ENCODE data around the gene GPR108. TPM values are rescaled to one million over a fixed set of nuclear protein-coding genes. Genes with fewer than 3 reads are reported as not detected.

Gene GPR108
- total RNA-seq, 4 donors from 2014 or later, result 44.0 to 68.8 (median 60.1) TPM

DNA sequence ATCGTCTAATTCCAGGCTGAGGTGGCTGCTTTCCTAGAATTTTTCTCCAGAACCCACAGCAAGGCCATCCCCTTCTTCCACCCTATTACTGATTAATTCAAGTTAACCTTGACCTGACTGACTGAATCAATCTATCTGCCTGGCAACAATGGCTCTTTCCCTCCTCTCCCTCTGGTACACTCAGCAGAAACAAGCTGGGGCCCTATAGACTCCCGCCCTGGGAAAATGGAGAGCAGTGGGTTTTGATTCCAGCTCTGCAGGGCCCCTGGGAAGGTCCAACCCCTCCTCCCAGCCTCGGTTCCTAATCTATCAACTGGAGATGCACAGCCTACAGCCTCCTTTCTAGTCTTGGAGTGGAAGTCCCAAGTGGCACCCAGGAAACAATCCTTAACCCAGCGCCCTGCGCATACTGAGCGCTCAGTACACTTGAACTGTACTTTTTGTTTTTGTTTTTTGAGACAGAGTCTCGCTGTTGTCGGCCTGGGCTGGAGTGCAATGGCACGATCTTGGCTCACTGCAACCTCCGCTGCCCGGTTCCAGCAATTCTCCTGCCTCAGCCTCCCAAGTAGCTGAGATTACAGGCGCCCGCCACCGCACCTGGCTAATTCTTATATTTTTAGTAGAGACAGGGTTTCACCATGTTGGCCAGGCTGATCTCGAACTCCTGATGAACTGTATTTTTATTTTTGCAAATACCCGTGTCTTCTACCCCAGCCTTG, 11.7 kb downstream of the GPR108 start:
- Histone ChIP-seq H3K4me1 (peaks cover 0 to 23% (median 5%) of the 10 kb centered on the region in 3 donors), H3K27ac (no peak overlapping the region), H3K9me3 (no peaks in the 10 kb centered on the region), H3K4me3 (no peak overlapping the region), H3K36me3 (peaks cover 0 to 11% of the 10 kb centered on the region in 2 donors), H3K27me3 (peaks cover 4% of the 10 kb centered on the region)
- TF ChIP-seq POLR2AphosphoS5 (IDR thresholded peaks at IDR 0.05) (no peak), EP300 (IDR thresholded peaks at IDR 0.05) (no peak), POLR2A (IDR thresholded peaks at IDR 0.05) (no peak)
- TF ChIP-seq, protein P1, sequence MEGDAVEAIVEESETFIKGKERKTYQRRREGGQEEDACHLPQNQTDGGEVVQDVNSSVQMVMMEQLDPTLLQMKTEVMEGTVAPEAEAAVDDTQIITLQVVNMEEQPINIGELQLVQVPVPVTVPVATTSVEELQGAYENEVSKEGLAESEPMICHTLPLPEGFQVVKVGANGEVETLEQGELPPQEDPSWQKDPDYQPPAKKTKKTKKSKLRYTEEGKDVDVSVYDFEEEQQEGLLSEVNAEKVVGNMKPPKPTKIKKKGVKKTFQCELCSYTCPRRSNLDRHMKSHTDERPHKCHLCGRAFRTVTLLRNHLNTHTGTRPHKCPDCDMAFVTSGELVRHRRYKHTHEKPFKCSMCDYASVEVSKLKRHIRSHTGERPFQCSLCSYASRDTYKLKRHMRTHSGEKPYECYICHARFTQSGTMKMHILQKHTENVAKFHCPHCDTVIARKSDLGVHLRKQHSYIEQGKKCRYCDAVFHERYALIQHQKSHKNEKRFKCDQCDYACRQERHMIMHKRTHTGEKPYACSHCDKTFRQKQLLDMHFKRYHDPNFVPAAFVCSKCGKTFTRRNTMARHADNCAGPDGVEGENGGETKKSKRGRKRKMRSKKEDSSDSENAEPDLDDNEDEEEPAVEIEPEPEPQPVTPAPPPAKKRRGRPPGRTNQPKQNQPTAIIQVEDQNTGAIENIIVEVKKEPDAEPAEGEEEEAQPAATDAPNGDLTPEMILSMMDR (IDR thresholded peaks at IDR 0.05), result no peak
- WGBS, 2 donors (ENCODE audit: low coverage in 1 of 2), result 88 to 89% methylated on average over 14 to 15 of the region's 16 CpGs
- no peak for ATAC-seq

DNA sequence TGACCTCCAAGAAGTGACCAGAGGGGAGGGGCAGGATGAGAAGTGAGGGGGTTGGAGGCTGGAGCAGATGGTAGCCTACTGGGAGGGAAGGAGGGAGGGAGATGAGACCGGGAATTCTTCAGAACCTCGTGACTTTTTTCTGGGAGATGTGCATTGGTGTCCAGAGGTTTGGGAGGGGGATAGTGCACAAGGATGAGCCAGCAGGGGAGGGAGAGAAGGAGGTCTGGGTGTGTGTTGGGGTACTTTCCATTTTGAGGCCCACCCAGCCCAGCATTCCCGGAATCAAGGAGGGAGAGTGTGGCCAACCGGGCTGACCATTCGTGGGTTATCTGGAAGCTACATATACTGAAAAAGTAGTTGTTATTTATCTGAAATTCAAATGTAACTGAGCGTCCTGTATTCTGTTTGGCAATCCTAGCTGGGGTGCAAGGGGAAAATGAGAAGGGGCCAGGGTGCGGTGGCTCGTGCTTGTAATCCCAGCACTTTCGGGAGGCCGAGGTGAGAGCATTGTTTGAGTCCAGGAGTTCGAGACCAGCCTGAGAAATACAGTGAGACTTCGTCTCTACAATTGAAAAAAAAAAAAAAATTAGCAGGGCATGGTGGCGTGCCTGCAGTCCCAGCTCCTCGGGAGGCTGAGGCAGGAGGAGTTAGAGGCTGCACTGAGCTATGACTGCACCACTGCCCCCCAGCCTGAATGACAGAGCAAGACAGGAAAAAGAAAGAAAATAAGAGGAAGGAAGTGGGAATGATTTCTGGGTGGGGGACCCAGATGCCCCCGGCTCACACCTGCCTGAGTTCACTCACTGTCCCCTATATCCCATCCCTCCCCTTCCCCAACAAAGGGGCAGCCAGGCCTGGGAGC, 12.5 kb downstream of the GPR108 start:
- Histone ChIP-seq H3K36me3 (peaks cover 0 to 5% of the 10 kb centered on the region in 2 donors), H3K4me1 (peaks cover 0 to 23% (median 5%) of the 10 kb centered on the region in 3 donors), H3K27me3 (peaks cover 4% of the 10 kb centered on the region), H3K4me3 (no peak overlapping the region), H3K27ac (peak overlapping the region in 3 of 4 donors; percentile 43 to 67 (median 67)), H3K9me3 (no peaks in the 10 kb centered on the region)
- ATAC-seq, result no peak
- WGBS, 2 donors (ENCODE audit: low coverage in 1 of 2), result 36 to 62% methylated on average over 6 to 12 of the region's 15 CpGs
- TF ChIP-seq POLR2AphosphoS5 (IDR thresholded peaks at IDR 0.05), result no peak
- TF ChIP-seq EP300 (IDR thresholded peaks at IDR 0.05), result no peak
- TF ChIP-seq, protein P1 (IDR thresholded peaks at IDR 0.05), result no peak
- no peak for TF ChIP-seq POLR2A (IDR thresholded peaks at IDR 0.05)

DNA sequence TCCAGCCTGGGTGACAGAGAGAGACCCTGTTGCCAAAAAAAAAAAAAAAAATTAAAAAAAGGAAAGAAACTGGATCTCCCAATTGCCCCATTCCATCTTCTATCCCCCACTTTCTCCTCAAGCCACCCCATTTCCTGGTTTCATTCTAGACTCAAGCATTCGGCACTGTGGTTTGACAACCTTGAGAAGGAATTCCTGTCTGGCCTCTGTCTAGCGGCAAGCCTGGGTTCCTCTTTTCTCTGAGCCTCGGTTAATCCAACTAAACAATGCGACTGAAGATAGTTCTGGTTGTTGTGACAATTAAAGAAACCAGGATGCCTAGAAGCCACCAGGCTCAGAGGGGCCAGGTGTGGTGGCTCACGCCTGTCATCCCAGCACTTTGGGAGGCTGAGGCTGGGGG, 13.6 kb downstream of the GPR108 start:
- 38 to 69% methylated on average over 1 to 5 of the region's 5 CpGs for WGBS, 2 donors (ENCODE audit: low coverage in 1 of 2)
- Histone ChIP-seq H3K4me3 (no peak overlapping the region), H3K9me3 (no peaks in the 10 kb centered on the region), H3K27ac (peak overlapping the region in 3 of 4 donors; percentile 64 to 67 (median 67)), H3K4me1 (peaks cover 0 to 23% (median 5%) of the 10 kb centered on the region in 3 donors), H3K36me3 (no peaks in the 10 kb centered on the region), H3K27me3 (peaks cover 13% of the 10 kb centered on the region)
- ATAC-seq, result no peak
- TF ChIP-seq POLR2A (IDR thresholded peaks at IDR 0.05) (no peak), EP300 (IDR thresholded peaks at IDR 0.05) (no peak), POLR2AphosphoS5 (IDR thresholded peaks at IDR 0.05) (no peak)
- TF ChIP-seq, protein P1 (IDR thresholded peaks at IDR 0.05), result no peak

DNA sequence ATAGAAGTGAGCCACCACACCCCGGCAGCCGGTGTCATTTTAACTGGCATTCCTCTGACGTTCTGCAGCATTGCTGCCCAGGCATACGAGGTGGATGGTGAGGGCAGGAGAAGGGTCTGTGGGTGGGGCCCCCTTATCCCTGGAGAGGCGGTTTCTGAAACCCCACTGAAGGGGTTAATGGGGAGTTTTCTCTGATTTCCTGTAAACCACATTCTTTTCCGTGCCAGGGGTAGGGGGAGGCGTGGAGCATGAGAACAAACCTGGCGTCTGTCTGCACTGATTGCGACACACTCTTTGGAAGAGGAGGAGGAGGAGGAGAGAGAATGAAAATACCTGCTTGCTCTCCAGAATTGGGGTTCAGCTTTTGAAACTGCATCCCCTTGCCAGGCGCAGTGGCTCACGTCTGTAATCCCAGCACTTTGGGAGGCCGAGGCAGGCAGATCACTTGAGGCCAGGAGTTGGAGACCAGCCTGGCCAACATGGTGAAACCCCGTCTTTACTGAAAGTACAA, 14.2 kb downstream of the GPR108 start:
- Histone ChIP-seq H3K27me3 (peaks cover 19% of the 10 kb centered on the region), H3K27ac (peak overlapping the region in 3 of 4 donors; percentile 64 to 67 (median 67)), H3K4me3 (no peak overlapping the region), H3K9me3 (no peaks in the 10 kb centered on the region), H3K4me1 (peaks cover 0 to 23% (median 5%) of the 10 kb centered on the region in 3 donors), H3K36me3 (no peaks in the 10 kb centered on the region)
- ATAC-seq, result peak; percentile 67
- TF ChIP-seq, protein P1 (IDR thresholded peaks at IDR 0.05), result no peak
- TF ChIP-seq POLR2A (IDR thresholded peaks at IDR 0.05) (no peak), POLR2AphosphoS5 (IDR thresholded peaks at IDR 0.05) (peak; percentile 29), EP300 (IDR thresholded peaks at IDR 0.05) (no peak)
- WGBS, 2 donors (ENCODE audit: low coverage in 1 of 2), result 23 to 29% methylated on average over 3 to 7 of the region's 13 CpGs
